Glutamatergic neuron (in vitro differentiated cells): ENCODE data around the gene CAMSAP2. TPM values are rescaled to one million over a fixed set of nuclear protein-coding genes. Genes with fewer than 3 reads are reported as not detected.
A peak's percentile ranks its signal among the peaks of the same experiment; 100 is the strongest.

ENCODE experiments used
- DNase-seq: peaks from one replicate; pipeline ENCODE4 v3.0.0; 2022
- H3K27ac Mint-ChIP-seq: one replicate; pipeline ENCODE4 v1.8.0; 2020; ENCODE audit warnings: mild to moderate bottlenecking, mixed read lengths, inconsistent platforms; ENCODE audit not compliant: unreplicated experiment
- H3K27me3 Mint-ChIP-seq: one replicate; pipeline ENCODE4 v1.8.0; 2020; ENCODE audit warnings: mild to moderate bottlenecking, moderate library complexity, mixed read lengths, inconsistent platforms; ENCODE audit not compliant: unreplicated experiment
- H3K36me3 Mint-ChIP-seq: one replicate; pipeline ENCODE4 v1.8.0; 2020; ENCODE audit warnings: mild to moderate bottlenecking, mixed read lengths, inconsistent platforms; ENCODE audit not compliant: unreplicated experiment
- H3K4me1 Mint-ChIP-seq: one replicate; pipeline ENCODE4 v1.8.0; 2020; ENCODE audit warnings: mild to moderate bottlenecking, low read depth, mixed read lengths, inconsistent platforms; ENCODE audit not compliant: unreplicated experiment
- H3K4me3 Mint-ChIP-seq: one replicate; pipeline ENCODE4 v1.8.0; 2020; ENCODE audit warnings: mild to moderate bottlenecking, mixed read lengths, inconsistent platforms; ENCODE audit not compliant: unreplicated experiment
- H3K9me3 Mint-ChIP-seq: one replicate; pipeline ENCODE4 v1.8.0; 2020; ENCODE audit warnings: mild to moderate bottlenecking, moderate library complexity, mixed read lengths, inconsistent platforms; ENCODE audit not compliant: unreplicated experiment
- total RNA-seq: library from RNA; stranded (reverse); fragmentation: NEBNext Ultra II Directional; extraction: Animal tissue kit (Norgen Biotek cat#: 25700); gene quantifications from one replicate; pipeline ENCODE4 v1.2.1, GENCODE V29; 2021; ENCODE audit not compliant: unreplicated experiment
- TF ChIP-seq, protein P1 (sequence below): fragments of 200-600 bp; sonication (generic); IDR thresholded peaks from one replicate; pipeline ENCODE4 v1.5.0; 2021; ENCODE audit not compliant: partially characterized antibody, unreplicated experiment

The CAMSAP2 gene
- total RNA-seq, 1 donor from 2014 or later = 51.1 TPM

DNA sequence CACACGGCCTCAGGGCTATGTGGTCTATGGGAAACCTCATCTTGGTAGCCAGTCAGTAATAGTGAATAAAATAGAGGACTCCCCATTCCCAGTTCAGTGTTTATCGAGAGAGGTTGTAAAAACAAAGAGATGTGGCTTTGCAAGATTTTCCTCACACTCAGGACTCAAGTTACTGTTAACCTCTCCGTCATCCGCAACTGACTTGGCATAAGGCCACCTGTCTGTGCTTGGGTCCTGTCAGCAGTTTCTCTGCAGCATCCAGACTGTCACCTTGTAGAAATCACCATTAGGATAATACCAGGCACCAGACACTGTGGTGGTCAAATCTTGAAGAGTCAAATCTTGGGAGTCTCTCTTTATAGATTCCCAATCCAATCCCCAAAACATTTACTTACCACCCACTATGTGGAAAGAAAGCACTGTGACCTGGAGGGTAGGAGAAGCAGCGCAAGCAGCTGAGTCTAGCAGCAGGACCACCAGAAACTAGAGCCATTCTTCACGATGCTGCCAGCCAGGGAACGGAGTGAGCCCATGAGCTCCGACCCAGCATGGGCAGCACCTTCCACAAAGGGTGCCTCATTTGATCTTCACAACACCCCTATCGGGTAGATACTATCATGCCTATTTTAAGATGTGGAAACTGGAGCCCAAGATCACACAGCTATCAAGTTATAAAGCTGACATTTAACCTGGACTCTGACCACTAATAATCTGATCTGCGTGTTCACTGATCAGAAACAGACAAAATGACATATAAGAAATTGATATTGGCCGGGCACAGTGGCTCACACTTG lies 128.5 kb downstream of the CAMSAP2 start:
- TF ChIP-seq, protein P1, sequence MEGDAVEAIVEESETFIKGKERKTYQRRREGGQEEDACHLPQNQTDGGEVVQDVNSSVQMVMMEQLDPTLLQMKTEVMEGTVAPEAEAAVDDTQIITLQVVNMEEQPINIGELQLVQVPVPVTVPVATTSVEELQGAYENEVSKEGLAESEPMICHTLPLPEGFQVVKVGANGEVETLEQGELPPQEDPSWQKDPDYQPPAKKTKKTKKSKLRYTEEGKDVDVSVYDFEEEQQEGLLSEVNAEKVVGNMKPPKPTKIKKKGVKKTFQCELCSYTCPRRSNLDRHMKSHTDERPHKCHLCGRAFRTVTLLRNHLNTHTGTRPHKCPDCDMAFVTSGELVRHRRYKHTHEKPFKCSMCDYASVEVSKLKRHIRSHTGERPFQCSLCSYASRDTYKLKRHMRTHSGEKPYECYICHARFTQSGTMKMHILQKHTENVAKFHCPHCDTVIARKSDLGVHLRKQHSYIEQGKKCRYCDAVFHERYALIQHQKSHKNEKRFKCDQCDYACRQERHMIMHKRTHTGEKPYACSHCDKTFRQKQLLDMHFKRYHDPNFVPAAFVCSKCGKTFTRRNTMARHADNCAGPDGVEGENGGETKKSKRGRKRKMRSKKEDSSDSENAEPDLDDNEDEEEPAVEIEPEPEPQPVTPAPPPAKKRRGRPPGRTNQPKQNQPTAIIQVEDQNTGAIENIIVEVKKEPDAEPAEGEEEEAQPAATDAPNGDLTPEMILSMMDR = no peak
- DNase-seq = no peak
- H3K27me3 Mint-ChIP-seq = peaks cover 2% of the 10 kb centered on the region
- no peak overlapping the region for H3K4me3 Mint-ChIP-seq
- H3K36me3 Mint-ChIP-seq = peaks cover 5% of the 10 kb centered on the region
- peaks cover 7% of the 10 kb centered on the region for H3K9me3 Mint-ChIP-seq
- no peaks in the 10 kb centered on the region for H3K4me1 Mint-ChIP-seq
- no peak overlapping the region for H3K27ac Mint-ChIP-seq

DNA sequence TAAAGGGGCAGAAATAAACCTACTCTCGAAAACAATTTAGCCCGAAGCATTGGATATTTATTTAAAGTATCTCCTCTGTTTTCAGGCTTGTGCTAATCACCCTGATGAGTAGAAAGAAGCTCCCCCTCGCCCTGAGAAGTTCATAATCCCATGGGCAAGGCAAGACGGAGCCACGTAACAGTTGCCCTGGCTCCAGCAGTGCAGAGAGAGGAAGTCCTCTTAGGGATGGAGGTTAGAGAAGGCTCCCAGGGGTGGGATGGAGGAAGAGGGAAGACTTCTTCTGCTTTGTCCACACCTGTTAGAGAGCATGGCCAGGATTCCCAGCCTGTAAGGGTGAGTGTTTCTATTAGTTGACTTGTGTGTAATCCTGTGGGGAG lies 130.7 kb downstream of the CAMSAP2 start:
- Mint-ChIP-seq H3K4me3 (no peak overlapping the region), H3K36me3 (peaks cover 5% of the 10 kb centered on the region), H3K9me3 (peaks cover 7% of the 10 kb centered on the region), H3K27ac (no peak overlapping the region), H3K27me3 (peaks cover 5% of the 10 kb centered on the region), H3K4me1 (no peaks in the 10 kb centered on the region)
- TF ChIP-seq, protein P1 = no peak
- no peak for DNase-seq

DNA sequence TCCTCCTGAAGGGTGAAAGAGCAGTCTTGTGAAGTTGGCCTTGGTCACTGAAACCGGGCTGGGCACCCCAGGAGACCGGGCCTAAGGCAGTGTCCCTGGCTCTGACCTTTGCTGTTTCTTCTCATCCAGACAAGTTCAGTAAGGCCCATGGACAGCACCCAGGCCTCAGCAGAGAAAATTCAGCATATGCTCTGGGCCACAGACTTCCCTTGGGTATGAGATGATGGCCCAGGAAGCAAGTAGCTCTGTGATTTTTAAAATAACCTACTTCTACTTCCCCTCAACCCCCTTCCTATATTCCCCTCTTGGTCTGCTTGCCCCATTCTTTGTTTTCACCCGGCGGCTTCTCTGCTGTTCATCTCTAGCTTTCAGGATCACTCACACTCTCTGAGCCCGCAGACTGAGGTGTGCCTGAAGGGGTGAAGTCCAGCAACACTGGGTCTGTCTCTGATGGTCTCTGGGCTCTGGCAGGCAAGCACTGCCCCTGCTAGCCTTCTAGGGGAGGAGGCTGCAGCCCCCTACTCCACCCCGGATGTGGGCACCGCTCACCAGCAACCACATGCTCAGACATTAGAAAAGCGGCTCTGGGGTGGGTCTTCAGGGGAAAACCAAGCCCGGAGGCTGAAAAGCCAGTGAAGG lies 131.2 kb downstream of the CAMSAP2 start:
- Mint-ChIP-seq H3K4me1 (no peaks in the 10 kb centered on the region), H3K27me3 (peaks cover 7% of the 10 kb centered on the region), H3K4me3 (no peak overlapping the region), H3K9me3 (peaks cover 7% of the 10 kb centered on the region), H3K27ac (no peak overlapping the region), H3K36me3 (peaks cover 4% of the 10 kb centered on the region)
- TF ChIP-seq, protein P1 = no peak
- DNase-seq = no peak

DNA sequence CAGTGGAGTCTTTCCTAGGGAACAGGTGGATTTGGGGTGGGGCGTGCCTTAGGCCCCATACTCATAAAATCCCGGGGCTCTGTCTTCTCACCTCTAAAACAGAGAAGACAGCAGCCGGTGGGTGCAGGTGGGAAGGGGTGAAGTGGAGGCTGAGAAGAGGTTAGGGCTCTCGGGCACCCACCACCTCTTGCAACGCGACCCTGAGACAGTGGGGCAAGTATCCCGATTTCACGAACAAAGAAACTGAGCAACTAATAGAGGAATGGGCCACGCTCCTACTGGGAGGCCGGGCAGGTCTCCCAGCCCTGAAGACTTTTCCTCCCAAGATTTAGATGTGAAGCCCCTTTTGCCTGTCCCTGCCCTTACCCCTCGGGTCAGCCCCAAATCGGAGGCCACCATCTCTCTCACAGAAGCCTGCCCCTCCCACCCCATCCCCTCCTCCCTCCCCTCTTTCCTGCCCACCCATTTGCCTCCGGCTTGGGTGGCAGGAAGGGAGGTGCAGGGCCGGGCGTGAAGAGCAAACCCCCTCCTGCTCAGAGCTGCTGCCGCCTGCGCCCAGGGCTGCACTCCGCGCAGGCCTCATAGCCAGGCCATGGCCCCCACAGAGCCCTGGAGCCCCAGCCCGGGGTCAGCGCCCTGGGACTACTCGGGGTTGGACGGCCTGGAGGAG lies 133.9 kb downstream of the CAMSAP2 start, which contains the start of gene GPR25:
Gene GPR25, plus strand, starts transcription at position 536 of the 670 bp plus-strand sequence. Its CDS starts 57 bp downstream, at position 593.
- Mint-ChIP-seq H3K9me3 (peaks cover 4% of the 10 kb centered on the region), H3K36me3 (no peaks in the 10 kb centered on the region), H3K4me3 (peak within 1 kb of the TSS; percentile 38), H3K4me1 (no peaks in the 10 kb centered on the region), H3K27me3 (peaks cover 7% of the 10 kb centered on the region), H3K27ac (no peak within 1 kb of the TSS)
- DNase-seq = no peak
- TF ChIP-seq, protein P1 = no peak
